Activated naive CD8-positive, alpha-beta T cell treated with anti-CD3 and anti-CD28 coated beads, Interleukin-2, amount 50 U/mL, for 16 hours (primary cell): Measurements from ENCODE around the gene TRAF3.

Experiments used
- DNase-seq: peaks from one replicate; pipeline ENCODE4 v3.0.0-alpha.2; 2020; ENCODE audit warnings: low read depth, low spot score

TRAF3 gene

GRCh38 chr14:102955636-102956408 is 178.6 kb downstream of the TRAF3 start:
- no peak for DNase-seq

- no peak for DNase-seq
These were observed 180.0 kb downstream of the TRAF3 start for GRCh38 chr14:102957222-102957621.

- no peak for DNase-seq
These were observed 181.2 kb downstream of the TRAF3 start for GRCh38 chr14:102958461-102958860.
